ENCODE results near the gene LIMS1.

- TF ChIP-seq, protein P1, sequence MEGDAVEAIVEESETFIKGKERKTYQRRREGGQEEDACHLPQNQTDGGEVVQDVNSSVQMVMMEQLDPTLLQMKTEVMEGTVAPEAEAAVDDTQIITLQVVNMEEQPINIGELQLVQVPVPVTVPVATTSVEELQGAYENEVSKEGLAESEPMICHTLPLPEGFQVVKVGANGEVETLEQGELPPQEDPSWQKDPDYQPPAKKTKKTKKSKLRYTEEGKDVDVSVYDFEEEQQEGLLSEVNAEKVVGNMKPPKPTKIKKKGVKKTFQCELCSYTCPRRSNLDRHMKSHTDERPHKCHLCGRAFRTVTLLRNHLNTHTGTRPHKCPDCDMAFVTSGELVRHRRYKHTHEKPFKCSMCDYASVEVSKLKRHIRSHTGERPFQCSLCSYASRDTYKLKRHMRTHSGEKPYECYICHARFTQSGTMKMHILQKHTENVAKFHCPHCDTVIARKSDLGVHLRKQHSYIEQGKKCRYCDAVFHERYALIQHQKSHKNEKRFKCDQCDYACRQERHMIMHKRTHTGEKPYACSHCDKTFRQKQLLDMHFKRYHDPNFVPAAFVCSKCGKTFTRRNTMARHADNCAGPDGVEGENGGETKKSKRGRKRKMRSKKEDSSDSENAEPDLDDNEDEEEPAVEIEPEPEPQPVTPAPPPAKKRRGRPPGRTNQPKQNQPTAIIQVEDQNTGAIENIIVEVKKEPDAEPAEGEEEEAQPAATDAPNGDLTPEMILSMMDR (IDR thresholded peaks at IDR 0.05): no peak
- no peak for TF ChIP-seq EZH2 (IDR thresholded peaks at IDR 0.05)
Observed at GRCh38 chr2:108588070-108588668, 53.9 kb downstream of the LIMS1 start.
